B cell (primary cell): Measurements from ENCODE around the gene TBX2. TPM values are rescaled to one million over a fixed set of nuclear protein-coding genes. Genes with fewer than 3 reads are reported as not detected.

Experiments
- ATAC-seq: fragments of 200-7000 bp; cut with Tn5 transposase; one replicate; pipeline ENCODE4 v1.10.0; 2021; ENCODE audit warnings: low read depth, mild to moderate bottlenecking, moderate number of reproducible peaks, moderate library complexity
- CTCF ChIA-PET: fragments of 350-600 bp; sonication (Branson Sonifier 250); formaldehyde crosslinking; loops from one replicate; lab custom pipeline; 2021; ENCODE audit warnings: antibody characterized with exemption, inconsistent platforms; lab: Charles Lee
- POLR2A ChIA-PET: fragments of 350-600 bp; sonication (Branson Sonifier 250); formaldehyde crosslinking; loops from one replicate; lab custom pipeline; 2021; ENCODE audit warnings: antibody characterized with exemption; lab: Charles Lee
- DNase-seq: peaks from one replicate; pipeline ENCODE4 v3.0.0; 2013
- H2AFZ ChIP-seq: 2 replicates; pipeline ENCODE4 v1.6.1; 2012; ENCODE audit warnings: mild to moderate bottlenecking, low read depth, low read length; ENCODE audit not compliant: insufficient read depth, poor library complexity, severe bottlenecking
- H3K27ac ChIP-seq, 2 donors: 1 replicate in 1 of 2; 2 replicates in 1 of 2; pipeline ENCODE4 v1.5.1; 2012 to 2013; ENCODE audit warnings: low read length in 2 of 2, mild to moderate bottlenecking in 2 of 2, moderate library complexity in 1 of 2
- H3K27me3 ChIP-seq, 4 experiments: fragments of 200-600 bp in 1 of 4; sonication (generic) in 1 of 4; replicated peaks in 1 of 4; 1 replicate in 2 of 4; 2 replicates in 2 of 4; pipeline versions ENCODE4 v1.6.1 to v1.7.0; 2013 to 2016; ENCODE audit warnings: low read length in 3 of 4, mild to moderate bottlenecking in 2 of 4, mixed read lengths in 1 of 4, moderate library complexity in 1 of 4; ENCODE audit not compliant: insufficient read depth in 4 of 4, control insufficient read depth in 3 of 4; ENCODE audit errors: control extremely low read depth in 1 of 4
- H3K36me3 ChIP-seq, 2 experiments: replicated peaks in 1 of 2; 1 replicate in 1 of 2; 2 replicates in 1 of 2; pipeline versions ENCODE4 v1.6.1 to v1.7.1; 2013; ENCODE audit warnings: low read length in 1 of 2; ENCODE audit not compliant: insufficient read depth in 2 of 2, control insufficient read depth in 1 of 2; ENCODE audit errors: control extremely low read depth in 1 of 2, extremely low read depth in 1 of 2
- H3K4me1 ChIP-seq, 2 donors: fragments of 200-600 bp in 1 of 2; sonication (generic) in 1 of 2; 1 replicate in 1 of 2; 2 replicates in 1 of 2; pipeline versions ENCODE4 v1.5.1 to v1.6.1; 2013 to 2017; ENCODE audit warnings: low read length in 2 of 2; ENCODE audit not compliant: control insufficient read depth in 2 of 2, insufficient read depth in 2 of 2
- H3K4me2 ChIP-seq: replicated peaks from 2 replicates; pipeline ENCODE3; 2012; ENCODE audit warnings: mild to moderate bottlenecking, low read depth, low read length; ENCODE audit not compliant: poor library complexity, severe bottlenecking
- H3K4me3 ChIP-seq, 5 experiments: fragments of 200-600 bp in 1 of 5; sonication (generic) in 1 of 5; 1 replicate in 3 of 5; 2 replicates in 2 of 5; pipeline versions ENCODE4 v1.5.1 to v1.7.0; 2011 to 2016; ENCODE audit warnings: low read length in 4 of 5, mild to moderate bottlenecking in 4 of 5, low read depth in 2 of 5, control low read depth in 1 of 5, moderate library complexity in 1 of 5; ENCODE audit not compliant: insufficient read depth in 1 of 5; ENCODE audit errors: control extremely low read depth in 1 of 5, extremely low read depth in 1 of 5
- H3K79me2 ChIP-seq: fragments of 200-600 bp; sonication (generic); one replicate; pipeline ENCODE4 v1.6.0; 2016; ENCODE audit warnings: low read length; ENCODE audit not compliant: control insufficient read depth, insufficient read depth
- H3K9ac ChIP-seq: fragments of 200-600 bp; sonication (generic); 2 replicates; pipeline ENCODE4 v1.6.1; 2017; ENCODE audit warnings: mild to moderate bottlenecking, low read length, moderate library complexity
- H3K9me3 ChIP-seq, 3 donors: one replicate each; pipeline versions ENCODE4 v1.6.1 to v1.7.1; 2013; ENCODE audit warnings: low read length in 2 of 3; ENCODE audit not compliant: control insufficient read depth in 2 of 3, insufficient read depth in 1 of 3; ENCODE audit errors: control extremely low read depth in 1 of 3
- H4K20me1 ChIP-seq: 2 replicates; pipeline ENCODE4 v1.6.0; 2012; ENCODE audit warnings: mild to moderate bottlenecking, low read length; ENCODE audit not compliant: insufficient read depth, control insufficient read depth, poor library complexity, severe bottlenecking
- H3K27ac Mint-ChIP-seq: one replicate; pipeline ENCODE4 v1.8.0; 2021; ENCODE audit warnings: mixed read lengths
- H3K27me3 Mint-ChIP-seq: one replicate; pipeline ENCODE4 v1.8.0; 2021; ENCODE audit warnings: mixed read lengths
- H3K4me1 Mint-ChIP-seq: one replicate; pipeline ENCODE4 v1.8.0; 2021; ENCODE audit warnings: mixed read lengths
- H3K4me3 Mint-ChIP-seq: one replicate; pipeline ENCODE4 v1.8.0; 2021; ENCODE audit warnings: mixed read lengths
- H3K9me3 Mint-ChIP-seq: one replicate; pipeline ENCODE4 v1.8.0; 2022; ENCODE audit warnings: mixed read lengths; ENCODE audit not compliant: insufficient read depth
- CTCF ChIP-seq: fragments of 200-600 bp; IDR thresholded peaks from one replicate; pipeline ENCODE4 v1.8.0; 2022; ENCODE audit warnings: antibody characterized with exemption, mild to moderate bottlenecking
- EZH2 ChIP-seq: IDR thresholded peaks from 2 replicates; pipeline ENCODE4 v1.6.1; 2012; ENCODE audit warnings: borderline replicate concordance, low read depth, mild to moderate bottlenecking, moderate library complexity, low read length; ENCODE audit not compliant: insufficient read depth, poor library complexity, severe bottlenecking
- WGBS: methylation state at CpG from one replicate; pipeline ENCODE4 v1.1.5; 2013; ENCODE audit warnings: missing lambda C conversion rate; ENCODE audit not compliant: insufficient coverage; 5-methylcytosine and 5-hydroxymethylcytosine counted together
- intact Hi-C: fragments of 100-400 bp; cut with micrococcal nuclease; formaldehyde crosslinking; loops from one replicate; pipeline ENCODE4 v1.10.0; 2022
- polyA plus RNA-seq: library from polyadenylated mRNA; depleted of rRNA; stranded (reverse); fragments of >200 nt; gene quantifications from 2 replicates; pipeline ENCODE4 v1.2.3, GENCODE V29; 2012
- total RNA-seq, 2 donors: library from RNA; stranded (reverse); fragments of 120-200 nt in 1 of 2; gene quantifications; 1 replicate in 1 of 2; 2 replicates in 1 of 2; pipeline versions ENCODE4 v1.2.3 to v1.2.4, GENCODE V29; 2013 to 2022

The TBX2 gene
- total and polyA plus RNA-seq, 2 donors (not counting 1 experiment from before 2014, with no cell fraction given), result not detected

GRCh38 chr17:61403801-61404662, 4.4 kb downstream of the TBX2 start:
- H3K27ac Mint-ChIP-seq, result peak overlapping the region; percentile 41

More at GRCh38 chr17:61403801-61404662, 4.4 kb downstream of the TBX2 start:
- H3K79me2 ChIP-seq, result no peaks in the 10 kb centered on the region
- no peaks in the 10 kb centered on the region for H3K36me3 ChIP-seq
- H3K9me3 ChIP-seq, result peaks cover 0 to 66% (median 2%) of the 10 kb centered on the region in 3 donors
- H4K20me1 ChIP-seq, result peaks cover 16% of the 10 kb centered on the region
- peak overlapping the region in 4 of 5 experiments; percentile 1 to 56 (median 18) for H3K4me3 ChIP-seq
- H3K27ac ChIP-seq, result no peak overlapping the region
- intact Hi-C loops, result loop anchor here (2.0 kb wide), 1 partner anchor 49 kb away; the partner anchor contains the start of gene TBX4
- WGBS, result 12% methylated on average over 66 of the region's 66 CpGs
- H3K4me3 Mint-ChIP-seq, result peak overlapping the region; percentile 85
- H3K9me3 Mint-ChIP-seq, result no peaks in the 10 kb centered on the region
- POLR2A ChIA-PET, result no interaction called here
- DNase-seq (peak; percentile 64), ATAC-seq (no peak)
- H2AFZ ChIP-seq, result peak overlapping the region; percentile 46
- H3K27me3 ChIP-seq, result peaks cover 0 to 92% (median 75%) of the 10 kb centered on the region in 4 experiments
- H3K4me1 Mint-ChIP-seq, result peaks cover 52% of the 10 kb centered on the region
- no peak for TF ChIP-seq CTCF
- peak; percentile 75 for TF ChIP-seq EZH2
- H3K4me2 ChIP-seq, result peak overlapping the region; percentile 82
- H3K9ac ChIP-seq, result peak overlapping the region; percentile 50
- CTCF ChIA-PET, result interaction anchor here (1.4 kb wide), 1 partner anchor 12 kb away, joined by 3 read pairs; no protein-coding TSS in a partner anchor
- peaks cover 64% of the 10 kb centered on the region for H3K27me3 Mint-ChIP-seq
- H3K4me1 ChIP-seq, result peaks cover 70 to 81% of the 10 kb centered on the region in 2 donors
